IMR-90 (cell line): ENCODE results near the gene TOP2B. TPM values are rescaled to one million over a fixed set of nuclear protein-coding genes. Genes with fewer than 3 reads are reported as not detected.
A peak's percentile ranks its signal among the peaks of the same experiment; 100 is the strongest.

Experiments used
- ATAC-seq: fragments of 200-7000 bp; cut with Tn5 transposase; 2 replicates; pipeline ENCODE4 v1.9.1; 2020; ENCODE audit warnings: low read depth, mild to moderate bottlenecking, moderate library complexity
- BruUV-seq: library from RNA; stranded (reverse); fragments of 400-500 nt; replicated peaks from 2 replicates; lab custom pipeline; 2021; lab: Mats Ljungman, UMichigan
- CTCF ChIA-PET: fragments of 300-600 bp; formaldehyde crosslinking; extraction: SDS; loops from one replicate; lab custom pipeline; 2021; ENCODE audit warnings: antibody characterized with exemption; lab: Yijun Ruan, JAX
- POLR2A ChIA-PET: fragments of 300-600 bp; sonication (Branson Sonifier 250); formaldehyde crosslinking; loops from one replicate; lab custom pipeline; 2022; ENCODE audit warnings: antibody characterized with exemption; ENCODE audit not compliant: unreplicated experiment; lab: Charles Lee
- DNase-seq: peaks from one replicate; pipeline ENCODE4 v3.0.0; 2013
- H2AFZ ChIP-seq: replicated peaks from 2 replicates; pipeline ENCODE3; 2013; ENCODE audit warnings: low read length, mild to moderate bottlenecking; ENCODE audit not compliant: poor library complexity
- H2AK5ac ChIP-seq: 2 replicates; pipeline ENCODE4 v1.6.1; 2013; ENCODE audit warnings: low read depth, low read length, inconsistent platforms
- H2AK9ac ChIP-seq: replicated peaks from 2 replicates; pipeline ENCODE3; 2013; ENCODE audit warnings: mild to moderate bottlenecking, low read depth, low read length, moderate library complexity; ENCODE audit not compliant: poor library complexity
- H2BK120ac ChIP-seq: 2 replicates; pipeline ENCODE4 v1.6.1; 2013; ENCODE audit warnings: low read depth, low read length, inconsistent platforms
- H2BK15ac ChIP-seq: 3 replicates; pipeline ENCODE4 v1.6.1; 2013; ENCODE audit warnings: low read depth, low read length, inconsistent platforms
- H2BK20ac ChIP-seq: 2 replicates; pipeline ENCODE4 v1.6.1; 2013; ENCODE audit warnings: low read depth, mild to moderate bottlenecking, inconsistent platforms, low read length, moderate library complexity
- H2BK5ac ChIP-seq: 2 replicates; pipeline ENCODE4 v1.6.1; 2013; ENCODE audit warnings: mild to moderate bottlenecking, low read depth, low read length, inconsistent platforms; ENCODE audit not compliant: poor library complexity, severe bottlenecking
- H3K14ac ChIP-seq: replicated peaks from 2 replicates; pipeline ENCODE4 v1.6.1; 2013; ENCODE audit warnings: low read depth, low read length, inconsistent platforms
- H3K18ac ChIP-seq: 2 replicates; pipeline ENCODE4 v1.6.1; 2013; ENCODE audit warnings: low read depth, low read length, control low read depth
- H3K23ac ChIP-seq: 2 replicates; pipeline ENCODE4 v1.6.1; 2013; ENCODE audit warnings: low read depth, low read length, inconsistent platforms
- H3K27ac ChIP-seq: 2 replicates; pipeline ENCODE4 v1.5.1; 2013; ENCODE audit warnings: mild to moderate bottlenecking, control low read depth, low read length; ENCODE audit not compliant: insufficient read depth
- H3K27me3 ChIP-seq: 2 replicates; pipeline ENCODE4 v1.6.1; 2013; ENCODE audit warnings: low read length; ENCODE audit not compliant: control insufficient read depth, insufficient read depth
- H3K36me3 ChIP-seq: 2 replicates; pipeline ENCODE4 v1.6.1; 2013; ENCODE audit warnings: low read length, mixed read lengths; ENCODE audit not compliant: control insufficient read depth, insufficient read depth
- H3K4ac ChIP-seq: 2 replicates; pipeline ENCODE4 v1.6.1; 2013; ENCODE audit warnings: low read depth, low read length, inconsistent platforms
- H3K4me1 ChIP-seq: 2 replicates; pipeline ENCODE4 v1.6.1; 2013; ENCODE audit warnings: low read length, mixed read lengths; ENCODE audit not compliant: control insufficient read depth, insufficient read depth
- H3K4me2 ChIP-seq: 2 replicates; pipeline ENCODE4 v1.6.1; 2013; ENCODE audit warnings: low read depth, mild to moderate bottlenecking, control low read depth, low read length, moderate library complexity
- H3K4me3 ChIP-seq: 2 replicates; pipeline ENCODE4 v1.5.1; 2013; ENCODE audit warnings: low read depth, mild to moderate bottlenecking, control low read depth, low read length, moderate library complexity; ENCODE audit not compliant: insufficient read depth
- H3K56ac ChIP-seq: 2 replicates; pipeline ENCODE4 v1.6.1; 2013; ENCODE audit warnings: low read length, inconsistent platforms; ENCODE audit not compliant: insufficient read depth; ENCODE audit errors: extremely low read depth
- H3K79me1 ChIP-seq, 2 experiments: 2 replicates each; pipeline ENCODE4 v1.6.1; 2013; ENCODE audit warnings: low read length in 2 of 2, inconsistent platforms in 1 of 2, low read depth in 1 of 2
- H3K9ac ChIP-seq: 2 replicates; pipeline ENCODE4 v1.6.1; 2013; ENCODE audit warnings: low read depth, low read length, control low read depth
- H3K9me1 ChIP-seq: 2 replicates; pipeline ENCODE4 v1.6.1; 2013; ENCODE audit warnings: low read length, inconsistent platforms; ENCODE audit not compliant: insufficient read depth
- H3K9me3 ChIP-seq: 2 replicates; pipeline ENCODE4 v1.6.1; 2013; ENCODE audit warnings: low read length; ENCODE audit not compliant: control insufficient read depth, insufficient read depth
- H4K20me1 ChIP-seq: 2 replicates; pipeline ENCODE4 v1.6.1; 2013; ENCODE audit warnings: low read length, inconsistent platforms; ENCODE audit not compliant: insufficient read depth
- H4K5ac ChIP-seq: 2 replicates; pipeline ENCODE4 v1.6.1; 2013; ENCODE audit warnings: mild to moderate bottlenecking, low read depth, low read length, control low read depth
- H4K8ac ChIP-seq, 2 experiments: 2 replicates each; pipeline ENCODE4 v1.6.1; 2013; ENCODE audit warnings: low read depth in 2 of 2, low read length in 2 of 2, control low read depth in 1 of 2, inconsistent platforms in 1 of 2
- H4K91ac ChIP-seq: 2 replicates; pipeline ENCODE4 v1.6.1; 2013; ENCODE audit warnings: low read depth, low read length, inconsistent platforms; ENCODE audit not compliant: insufficient read depth
- MAZ ChIP-seq: IDR thresholded peaks from 2 replicates; pipeline ENCODE4 v1.6.1; 2012; ENCODE audit warnings: low read depth, mild to moderate bottlenecking, low read length, improper control_type of control experiment, moderate library complexity, borderline replicate concordance
- NFE2L2 ChIP-seq: fragments of 150-350 bp; IDR thresholded peaks from 2 replicates; pipeline ENCODE4 v1.6.1; 2016; ENCODE audit warnings: low read depth, mild to moderate bottlenecking, low read length
- WGBS, 2 experiments: methylation state at CpG; one replicate each; pipeline versions ENCODE4 v1.1.5 to v1.1.7; 2013; ENCODE audit warnings: missing lambda C conversion rate in 2 of 2; ENCODE audit not compliant: insufficient read length in 1 of 2; ENCODE audit errors: extremely low coverage in 2 of 2; 5-methylcytosine and 5-hydroxymethylcytosine counted together
- dilution Hi-C: fragments of 300-500 bp; cut with HindIII; formaldehyde crosslinking; loops from one replicate; pipeline ENCODE4 v1.14.3; 2018; ENCODE audit warnings: low sequenced_read_pairs; ENCODE audit not compliant: unreplicated experiment
- in situ Hi-C: fragments of 300-500 bp; cut with MboI; formaldehyde crosslinking; loops from 3 replicates; pipeline ENCODE4 v1.14.3; 2019; ENCODE audit warnings: low sequenced_read_pairs, inconsistent platforms, mixed read lengths
- intact Hi-C: fragments of 100-400 bp; cut with micrococcal nuclease; formaldehyde crosslinking; loops from 2 replicates; pipeline ENCODE4 v1.10.0; 2022
- polyA plus RNA-seq, 3 experiments: library from polyadenylated mRNA; depleted of rRNA; stranded (reverse); fragments of >200 nt; gene quantifications; 2 replicates each; pipeline ENCODE4 v1.2.3, GENCODE V29; 2012; ENCODE audit warnings: low replicate concordance in 1 of 3
- total RNA-seq: library from RNA; depleted of rRNA; stranded (reverse); fragments of >200 nt; gene quantifications from 2 replicates; pipeline ENCODE4 v1.2.3, GENCODE V29; 2012

The TOP2B gene
- total and polyA plus RNA-seq, 2 of the 4 experiments (the other 2 are of a cell fraction): 45.5 to 53.4 TPM

DNA sequence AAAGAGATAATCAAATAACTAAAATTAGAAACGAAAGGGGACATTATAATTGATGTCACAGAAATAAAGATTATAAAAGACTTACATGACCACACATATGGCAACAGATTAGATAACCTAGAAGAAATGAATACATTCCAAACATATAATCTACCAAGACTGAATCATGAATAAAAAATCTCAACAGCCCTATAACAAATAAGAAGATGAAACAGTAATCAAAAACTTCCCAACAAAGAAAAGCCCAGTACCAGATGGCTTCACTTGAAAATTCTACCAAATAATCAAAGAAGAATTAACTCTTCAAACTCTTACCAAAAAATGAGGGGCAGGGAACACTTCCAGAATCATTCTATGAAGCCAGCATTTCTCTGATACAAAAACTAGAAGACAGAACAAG, 11.8 kb downstream of the TOP2B start:
- peaks cover 4% of the 10 kb centered on the region; the same call in 1 of the 2 replicates for H3K4me1 ChIP-seq
- H2BK120ac ChIP-seq: no peak overlapping the region
- H3K56ac ChIP-seq: no peak overlapping the region
- H4K5ac ChIP-seq: no peak overlapping the region
- H4K20me1 ChIP-seq: peaks cover 56% of the 10 kb centered on the region
- no peak overlapping the region for H2BK20ac ChIP-seq
- DNase-seq (peak; percentile 50), ATAC-seq (peak; percentile 56)
- H2BK5ac ChIP-seq: no peak overlapping the region
- ChIA-PET CTCF (interaction anchor here (0.7 kb wide), 1 partner anchor 104 kb away, joined by 3 read pairs; no protein-coding TSS in a partner anchor), POLR2A (no interaction called here)
- BruUV-seq: no TSS peak
- no peak overlapping the region for H3K9ac ChIP-seq
- no peak overlapping the region for H3K18ac ChIP-seq
- no CpG with 5 or more reads among the region's 1 CpG for WGBS, 2 experiments
- H4K91ac ChIP-seq: no peak overlapping the region
- no peak overlapping the region for H2AK9ac ChIP-seq
- no peak overlapping the region for H3K27ac ChIP-seq
- TF ChIP-seq MAZ (no peak), NFE2L2 (no peak)
- no peak overlapping the region for H3K4me3 ChIP-seq
- peaks cover 3% of the 10 kb centered on the region; the same call in 1 of the 2 replicates for H3K9me1 ChIP-seq
- H3K79me1 ChIP-seq: peaks cover 21 to 36% of the 10 kb centered on the region in 2 experiments; a peak in 3 of 4 replicates
- H4K8ac ChIP-seq: no peak overlapping the region
- H3K4ac ChIP-seq: no peak overlapping the region
- in situ Hi-C loops (no loop called here), intact Hi-C loops (no loop called here), dilution Hi-C loops (no loop called here)
- peak overlapping the region; percentile 35 for H3K4me2 ChIP-seq
- H3K9me3 ChIP-seq: no peaks in the 10 kb centered on the region
- H3K27me3 ChIP-seq: no peaks in the 10 kb centered on the region
- H2BK15ac ChIP-seq: no peak overlapping the region
- no peak overlapping the region for H3K14ac ChIP-seq
- H3K23ac ChIP-seq: no peak overlapping the region
- no peaks in the 10 kb centered on the region for H3K36me3 ChIP-seq
- no peak overlapping the region for H2AFZ ChIP-seq
- H2AK5ac ChIP-seq: no peak overlapping the region
